Measurements from ENCODE around the gene KCNQ5.

The KCNQ5 gene

DNA sequence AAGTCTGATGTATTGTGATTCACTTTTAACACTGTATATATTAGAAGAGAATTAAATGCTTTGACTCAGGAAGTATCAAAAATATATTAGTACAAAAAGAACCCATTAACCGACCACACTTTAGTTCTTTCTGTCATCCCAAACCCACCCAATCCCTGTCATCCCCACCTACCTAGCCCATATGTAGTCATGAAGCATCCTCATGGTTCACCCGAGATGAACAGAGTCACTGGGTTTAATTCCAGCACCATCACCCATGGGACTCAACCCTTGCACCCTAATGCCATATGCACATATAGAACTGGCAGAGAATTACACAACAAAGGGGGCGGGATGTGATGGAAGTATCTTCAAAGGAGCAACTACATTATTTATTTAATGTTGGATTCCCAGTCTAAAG lies 462.0 kb downstream of the KCNQ5 start:
- Histone ChIP-seq H3K36me3 (ENCODE audit: control insufficient read depth, low read length) (peaks cover 2% of the 10 kb centered on the region; the same call in 1 of the 2 replicates), H3K79me2 (ENCODE audit: control insufficient read depth, low read length) (no peaks in the 10 kb centered on the region), H3K4me3 (ENCODE audit: low read length) (no peak overlapping the region), H3K4me1 (ENCODE audit: control insufficient read depth, low read length) (no peaks in the 10 kb centered on the region), H3K4me2 (ENCODE audit: low read length) (no peak overlapping the region), H3K9me2 (replicated peaks; ENCODE audit: control insufficient read depth, low read length) (no peaks in the 10 kb centered on the region), H3F3A (ENCODE audit: control insufficient read depth, insufficient read depth) (no peaks in the 10 kb centered on the region), H3K27me3 (ENCODE audit: control insufficient read depth, low read length) (no peaks in the 10 kb centered on the region), H3K27ac (ENCODE audit: low read depth, low read length) (no peak overlapping the region), H4K20me1 (ENCODE audit: control insufficient read depth, insufficient read depth, low read depth, low read length) (no peaks in the 10 kb centered on the region), H3K9me3 (ENCODE audit: control insufficient read depth, insufficient read depth, low read length) (no peaks in the 10 kb centered on the region)
- TF ChIP-seq, protein P1, sequence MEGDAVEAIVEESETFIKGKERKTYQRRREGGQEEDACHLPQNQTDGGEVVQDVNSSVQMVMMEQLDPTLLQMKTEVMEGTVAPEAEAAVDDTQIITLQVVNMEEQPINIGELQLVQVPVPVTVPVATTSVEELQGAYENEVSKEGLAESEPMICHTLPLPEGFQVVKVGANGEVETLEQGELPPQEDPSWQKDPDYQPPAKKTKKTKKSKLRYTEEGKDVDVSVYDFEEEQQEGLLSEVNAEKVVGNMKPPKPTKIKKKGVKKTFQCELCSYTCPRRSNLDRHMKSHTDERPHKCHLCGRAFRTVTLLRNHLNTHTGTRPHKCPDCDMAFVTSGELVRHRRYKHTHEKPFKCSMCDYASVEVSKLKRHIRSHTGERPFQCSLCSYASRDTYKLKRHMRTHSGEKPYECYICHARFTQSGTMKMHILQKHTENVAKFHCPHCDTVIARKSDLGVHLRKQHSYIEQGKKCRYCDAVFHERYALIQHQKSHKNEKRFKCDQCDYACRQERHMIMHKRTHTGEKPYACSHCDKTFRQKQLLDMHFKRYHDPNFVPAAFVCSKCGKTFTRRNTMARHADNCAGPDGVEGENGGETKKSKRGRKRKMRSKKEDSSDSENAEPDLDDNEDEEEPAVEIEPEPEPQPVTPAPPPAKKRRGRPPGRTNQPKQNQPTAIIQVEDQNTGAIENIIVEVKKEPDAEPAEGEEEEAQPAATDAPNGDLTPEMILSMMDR (IDR thresholded peaks at IDR 0.05; ENCODE audit: low read depth, low read length, poor library complexity, severe bottlenecking) = no peak
- TF ChIP-seq EZH2phosphoT487 (IDR thresholded peaks at IDR 0.05; ENCODE audit: borderline replicate concordance, low read length) = no peak

DNA sequence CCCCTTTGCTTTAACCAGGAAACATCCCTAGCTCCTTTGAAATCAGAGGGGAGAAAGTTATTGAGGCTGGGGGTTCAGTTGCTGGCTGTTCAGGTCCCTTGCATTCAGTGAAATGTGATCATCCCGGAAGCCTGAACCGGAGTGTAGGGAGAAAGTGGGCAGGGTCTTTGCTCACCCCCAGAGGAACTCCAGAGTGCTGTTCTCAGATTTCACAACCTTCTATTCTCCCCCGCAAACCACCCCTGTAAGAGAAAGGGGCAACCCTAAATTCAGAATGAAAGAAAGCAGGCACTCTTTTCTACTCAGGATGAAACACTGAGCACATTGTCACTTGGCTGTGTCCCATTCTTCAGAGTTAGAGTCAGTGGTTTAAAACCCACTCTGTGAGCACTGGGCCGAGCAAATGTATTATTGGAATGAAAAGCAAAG lies 463.6 kb downstream of the KCNQ5 start:
- no peaks in the 10 kb centered on the region for H3K79me2 ChIP-seq (ENCODE audit: control insufficient read depth, low read length)
- H3K4me3 ChIP-seq (ENCODE audit: low read length) = no peak overlapping the region
- H3K4me1 ChIP-seq (ENCODE audit: control insufficient read depth, low read length) = no peaks in the 10 kb centered on the region
- peaks cover 4% of the 10 kb centered on the region; the same call in 1 of the 2 replicates for H3K36me3 ChIP-seq (ENCODE audit: control insufficient read depth, low read length)
- no peaks in the 10 kb centered on the region for H3K9me3 ChIP-seq (ENCODE audit: control insufficient read depth, insufficient read depth, low read length)
- no peak overlapping the region for H3K4me2 ChIP-seq (ENCODE audit: low read length)
- no peak overlapping the region for H3K27ac ChIP-seq (ENCODE audit: low read depth, low read length)
- TF ChIP-seq, protein P1 (IDR thresholded peaks at IDR 0.05; ENCODE audit: low read depth, low read length, poor library complexity, severe bottlenecking) = no peak
- no peak for TF ChIP-seq EZH2phosphoT487 (IDR thresholded peaks at IDR 0.05; ENCODE audit: borderline replicate concordance, low read length)
- no peaks in the 10 kb centered on the region for H4K20me1 ChIP-seq (ENCODE audit: control insufficient read depth, insufficient read depth, low read depth, low read length)
- H3K9me2 ChIP-seq (replicated peaks; ENCODE audit: control insufficient read depth, low read length) = no peaks in the 10 kb centered on the region
- H3K27me3 ChIP-seq (ENCODE audit: control insufficient read depth, low read length) = no peaks in the 10 kb centered on the region
- H3F3A ChIP-seq (ENCODE audit: control insufficient read depth, insufficient read depth) = no peaks in the 10 kb centered on the region

DNA sequence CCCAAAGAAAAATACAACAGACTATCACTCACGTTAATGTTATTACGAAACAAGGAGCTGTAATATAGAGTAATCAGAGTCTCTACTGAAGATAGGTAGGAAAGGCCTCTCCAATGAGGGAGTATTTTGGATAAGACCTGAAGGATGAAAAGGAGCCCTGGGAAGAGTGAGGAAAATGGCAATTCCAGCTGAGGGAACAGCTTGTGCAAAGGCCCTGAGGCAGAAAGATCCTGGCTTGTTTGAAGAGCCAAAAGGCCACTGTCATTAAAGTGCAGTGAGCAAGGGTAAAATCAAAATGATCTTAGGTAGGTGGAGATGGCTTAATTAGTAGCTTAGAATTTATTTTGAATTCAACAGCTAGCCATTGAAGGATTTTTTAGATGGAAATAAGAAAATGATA lies 464.9 kb downstream of the KCNQ5 start:
- no peak overlapping the region for H3K27ac ChIP-seq (ENCODE audit: low read depth, low read length)
- TF ChIP-seq, protein P1 (IDR thresholded peaks at IDR 0.05; ENCODE audit: low read depth, low read length, poor library complexity, severe bottlenecking) = no peak
- no peak for TF ChIP-seq EZH2phosphoT487 (IDR thresholded peaks at IDR 0.05; ENCODE audit: borderline replicate concordance, low read length)
- H3K4me3 ChIP-seq (ENCODE audit: low read length) = no peak overlapping the region
- no peaks in the 10 kb centered on the region for H3K79me2 ChIP-seq (ENCODE audit: control insufficient read depth, low read length)
- H3F3A ChIP-seq (ENCODE audit: control insufficient read depth, insufficient read depth) = no peaks in the 10 kb centered on the region
- no peaks in the 10 kb centered on the region for H3K27me3 ChIP-seq (ENCODE audit: control insufficient read depth, low read length)
- no peak overlapping the region for H3K4me2 ChIP-seq (ENCODE audit: low read length)
- no peaks in the 10 kb centered on the region for H3K9me2 ChIP-seq (replicated peaks; ENCODE audit: control insufficient read depth, low read length)
- H4K20me1 ChIP-seq (ENCODE audit: control insufficient read depth, insufficient read depth, low read depth, low read length) = no peaks in the 10 kb centered on the region
- peaks cover 5% of the 10 kb centered on the region; the same call in 1 of the 2 replicates for H3K36me3 ChIP-seq (ENCODE audit: control insufficient read depth, low read length)
- no peaks in the 10 kb centered on the region for H3K9me3 ChIP-seq (ENCODE audit: control insufficient read depth, insufficient read depth, low read length)
- H3K4me1 ChIP-seq (ENCODE audit: control insufficient read depth, low read length) = no peaks in the 10 kb centered on the region

Data from DOHH2 (cell line).